RWPE2 (cell line): Measurements from ENCODE around the gene RNPEPL1.
A peak's percentile ranks its signal among the peaks of the same experiment; 100 is the strongest.

Experiments used
- ATAC-seq: fragments of 200-7000 bp; cut with Tn5 transposase; 3 replicates; pipeline ENCODE4 v1.9.1; 2021; ENCODE audit warnings: low read depth
- DNase-seq: peaks from one replicate; pipeline ENCODE4 v3.0.0-alpha.2; 2020; ENCODE audit warnings: low spot score
- H3K27ac ChIP-seq: fragments of 450-650 bp; 2 replicates; pipeline ENCODE4 v1.5.1; 2017; ENCODE audit warnings: mild to moderate bottlenecking; ENCODE audit not compliant: poor library complexity, severe bottlenecking
- H3K27me3 ChIP-seq: fragments of 250-450 bp; sonication (Bioruptor Pico); 2 replicates; pipeline ENCODE4 v1.5.1; 2021; ENCODE audit warnings: mild to moderate bottlenecking, moderate library complexity; ENCODE audit not compliant: insufficient read depth, poor library complexity, severe bottlenecking
- H3K36me3 ChIP-seq: fragments of 250-450 bp; sonication (Bioruptor Pico); 2 replicates; pipeline ENCODE4 v1.5.1; 2020; ENCODE audit warnings: low read depth, mild to moderate bottlenecking, moderate library complexity
- H3K4me1 ChIP-seq: fragments of 250-450 bp; sonication (Bioruptor Pico); 2 replicates; pipeline ENCODE4 v1.5.1; 2021; ENCODE audit warnings: mild to moderate bottlenecking, moderate library complexity; ENCODE audit not compliant: insufficient read depth, poor library complexity, severe bottlenecking
- H3K4me3 ChIP-seq: fragments of 250-450 bp; sonication (Bioruptor Pico); 2 replicates; pipeline ENCODE4 v1.5.1; 2021; ENCODE audit warnings: mild to moderate bottlenecking, moderate library complexity; ENCODE audit not compliant: severe bottlenecking
- H3K9me3 ChIP-seq: fragments of 250-450 bp; sonication (Bioruptor Pico); 2 replicates; pipeline ENCODE4 v1.5.1; 2021; ENCODE audit warnings: mild to moderate bottlenecking, moderate library complexity; ENCODE audit not compliant: severe bottlenecking
- TF ChIP-seq, protein P1 (sequence below): fragments of 450-650 bp; IDR thresholded peaks from one replicate; pipeline ENCODE4 v1.5.1; 2017; ENCODE audit warnings: mild to moderate bottlenecking, moderate library complexity; ENCODE audit not compliant: poor library complexity, severe bottlenecking

The RNPEPL1 gene

DNA sequence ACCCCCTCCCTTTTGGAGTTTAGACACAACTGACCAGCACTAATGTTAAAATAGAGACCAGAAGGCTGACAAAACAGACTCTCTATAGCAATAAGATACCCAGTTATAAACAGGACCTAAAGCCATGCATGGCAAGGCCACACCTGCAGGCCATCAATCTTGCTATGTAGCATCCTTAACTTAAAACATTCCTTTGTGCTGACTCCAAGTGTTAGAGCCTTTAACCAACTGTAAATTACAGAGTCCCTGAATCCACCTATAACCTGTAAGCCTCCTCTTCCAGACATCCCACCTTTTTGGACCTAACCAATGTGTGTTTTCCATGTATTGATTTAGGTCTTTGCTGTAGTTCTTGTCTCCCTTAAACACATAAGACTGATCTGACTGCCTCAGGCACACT is 28.4 kb upstream of the RNPEPL1 start:
- Histone ChIP-seq H3K9me3 (peaks cover 4% of the 10 kb centered on the region), H3K4me3 (no peak overlapping the region), H3K36me3 (0 out of 2 replicates have a peak, but pooled peaks cover 6% of the 10 kb centered on the region), H3K4me1 (no peaks in the 10 kb centered on the region), H3K27ac (no peak overlapping the region), H3K27me3 (no peaks in the 10 kb centered on the region)
- DNase-seq (no peak), ATAC-seq (peak; percentile 36; the same call in 2 of the 3 replicates)
- TF ChIP-seq, protein P1, sequence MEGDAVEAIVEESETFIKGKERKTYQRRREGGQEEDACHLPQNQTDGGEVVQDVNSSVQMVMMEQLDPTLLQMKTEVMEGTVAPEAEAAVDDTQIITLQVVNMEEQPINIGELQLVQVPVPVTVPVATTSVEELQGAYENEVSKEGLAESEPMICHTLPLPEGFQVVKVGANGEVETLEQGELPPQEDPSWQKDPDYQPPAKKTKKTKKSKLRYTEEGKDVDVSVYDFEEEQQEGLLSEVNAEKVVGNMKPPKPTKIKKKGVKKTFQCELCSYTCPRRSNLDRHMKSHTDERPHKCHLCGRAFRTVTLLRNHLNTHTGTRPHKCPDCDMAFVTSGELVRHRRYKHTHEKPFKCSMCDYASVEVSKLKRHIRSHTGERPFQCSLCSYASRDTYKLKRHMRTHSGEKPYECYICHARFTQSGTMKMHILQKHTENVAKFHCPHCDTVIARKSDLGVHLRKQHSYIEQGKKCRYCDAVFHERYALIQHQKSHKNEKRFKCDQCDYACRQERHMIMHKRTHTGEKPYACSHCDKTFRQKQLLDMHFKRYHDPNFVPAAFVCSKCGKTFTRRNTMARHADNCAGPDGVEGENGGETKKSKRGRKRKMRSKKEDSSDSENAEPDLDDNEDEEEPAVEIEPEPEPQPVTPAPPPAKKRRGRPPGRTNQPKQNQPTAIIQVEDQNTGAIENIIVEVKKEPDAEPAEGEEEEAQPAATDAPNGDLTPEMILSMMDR, result no peak

DNA sequence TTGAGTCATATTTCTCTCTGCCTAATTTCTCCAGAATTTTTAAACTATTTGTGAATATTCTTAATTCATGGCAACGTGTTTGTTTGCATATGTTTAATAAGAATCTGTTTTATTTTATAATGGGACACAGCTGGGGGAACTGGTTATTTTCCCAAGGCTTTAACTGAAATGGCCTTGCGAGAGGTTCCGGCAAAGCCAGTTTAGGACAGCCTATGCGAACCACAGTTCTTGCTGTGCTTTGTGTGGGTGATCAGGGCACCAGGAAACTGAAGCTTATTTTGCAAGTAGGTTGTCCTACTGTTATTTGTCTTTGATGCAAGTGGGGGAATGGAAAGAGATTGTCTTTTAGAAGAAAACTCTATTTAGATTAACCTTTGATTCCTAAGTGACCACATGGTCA is 17.0 kb upstream of the RNPEPL1 start:
- ATAC-seq, result no peak
- TF ChIP-seq, protein P1, result no peak

DNA sequence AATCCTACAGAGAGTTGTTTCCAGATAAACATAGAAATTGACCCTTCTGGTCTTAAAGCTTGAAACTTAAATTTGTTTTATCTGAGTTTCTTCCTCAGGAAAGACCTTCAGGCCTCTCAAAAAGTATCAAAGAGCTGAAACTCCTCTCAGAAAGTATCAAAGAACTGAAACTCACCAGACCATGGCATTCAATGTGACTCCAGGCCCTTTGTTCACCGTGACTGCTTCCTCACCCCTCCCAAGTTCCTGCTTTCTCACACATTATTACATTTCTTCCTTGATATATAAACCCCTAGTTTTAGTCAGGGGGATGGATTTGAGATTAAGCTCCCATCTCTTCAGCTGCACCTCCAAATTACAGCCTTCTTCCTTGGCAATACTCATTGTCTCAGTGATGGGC is 16.5 kb upstream of the RNPEPL1 start:
- H3K36me3 ChIP-seq, result peaks cover 4% of the 10 kb centered on the region
- no peaks in the 10 kb centered on the region for H3K9me3 ChIP-seq
- H3K27me3 ChIP-seq, result no peaks in the 10 kb centered on the region
- no peaks in the 10 kb centered on the region for H3K4me1 ChIP-seq
- no peak overlapping the region for H3K27ac ChIP-seq
- H3K4me3 ChIP-seq, result no peak overlapping the region
- no peak for DNase-seq
- TF ChIP-seq, protein P1, result no peak
- ATAC-seq, result no peak

More for the DNA sequence above, 17.0 kb upstream of the RNPEPL1 start:
- H3K27ac ChIP-seq, result no peak overlapping the region
- H3K9me3 ChIP-seq, result no peaks in the 10 kb centered on the region
- H3K27me3 ChIP-seq, result no peaks in the 10 kb centered on the region
- peaks cover 4% of the 10 kb centered on the region for H3K36me3 ChIP-seq
- H3K4me1 ChIP-seq, result no peaks in the 10 kb centered on the region
- H3K4me3 ChIP-seq, result no peak overlapping the region
- DNase-seq, result no peak

DNA sequence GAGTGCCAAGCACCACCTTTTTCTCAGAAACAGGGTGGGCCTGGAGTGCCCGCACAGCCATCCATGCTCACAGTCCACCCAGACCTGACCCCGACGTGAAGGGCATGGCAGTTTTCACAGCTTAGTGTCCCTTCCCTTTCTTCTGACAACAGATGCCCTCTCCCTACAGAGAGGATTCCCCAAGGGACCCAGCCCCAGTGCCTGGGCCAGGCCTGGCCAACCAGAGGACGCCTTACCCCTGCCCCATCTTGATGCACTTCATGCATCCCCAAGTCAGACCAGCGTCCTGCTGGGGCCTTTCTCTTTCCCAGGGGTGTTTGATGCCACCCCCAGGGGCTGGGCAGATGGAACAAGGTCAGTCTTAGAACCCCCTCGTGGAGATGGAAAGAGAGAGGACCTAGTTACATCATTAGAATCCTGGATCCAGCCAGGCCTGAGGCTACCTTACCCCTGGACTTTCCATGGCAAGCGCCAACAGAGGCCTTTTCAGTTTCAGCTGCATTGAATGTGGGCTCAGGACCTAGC is 14.3 kb upstream of the RNPEPL1 start:
- peaks cover 4% of the 10 kb centered on the region for H3K36me3 ChIP-seq
- H3K4me1 ChIP-seq, result peaks cover 2% of the 10 kb centered on the region
- no peak overlapping the region for H3K4me3 ChIP-seq
- H3K27ac ChIP-seq, result no peak overlapping the region
- TF ChIP-seq, protein P1, result no peak
- H3K9me3 ChIP-seq, result no peaks in the 10 kb centered on the region
- H3K27me3 ChIP-seq, result no peaks in the 10 kb centered on the region
- no peak for DNase-seq
- no peak for ATAC-seq

DNA sequence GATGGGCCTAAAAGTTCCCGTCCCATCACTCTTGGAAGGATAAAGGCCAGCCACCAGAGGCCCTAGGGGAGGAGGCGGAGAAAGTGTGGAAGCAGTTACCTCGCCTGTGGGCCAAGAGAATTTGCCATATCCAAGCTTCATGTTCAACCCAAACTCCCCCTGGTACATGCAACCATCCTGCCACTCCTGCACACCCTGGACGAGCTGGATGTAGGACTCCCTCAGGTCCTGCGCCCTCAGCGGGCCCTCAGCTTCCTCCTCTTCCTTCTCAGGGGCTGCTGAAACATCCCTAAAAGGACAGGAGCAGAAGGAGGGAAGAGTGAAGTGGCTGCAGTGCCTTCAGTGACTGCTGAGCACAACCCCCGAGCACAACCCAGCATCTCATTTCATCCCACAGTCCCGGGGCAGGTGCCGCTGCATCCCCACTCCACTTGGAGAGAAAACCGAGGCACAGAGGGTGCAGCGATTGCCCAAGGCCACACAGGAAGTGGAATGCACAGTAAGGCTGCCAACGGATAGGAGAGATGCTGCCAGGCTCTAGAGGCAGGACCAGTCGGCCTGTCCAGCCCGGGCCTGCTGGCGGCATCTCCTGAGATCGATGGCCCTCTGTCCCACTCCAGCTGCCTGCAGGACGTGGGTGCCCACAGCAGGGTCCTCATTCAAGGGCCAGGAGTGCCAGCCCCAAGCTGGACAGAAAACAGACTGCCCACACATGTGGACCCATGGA is 13.4 kb upstream of the RNPEPL1 start:
- peaks cover 6% of the 10 kb centered on the region for H3K4me1 ChIP-seq
- H3K27me3 ChIP-seq, result no peaks in the 10 kb centered on the region
- H3K27ac ChIP-seq, result no peak overlapping the region
- ATAC-seq, result no peak
- no peak overlapping the region for H3K4me3 ChIP-seq
- DNase-seq, result no peak
- TF ChIP-seq, protein P1, result no peak
- no peaks in the 10 kb centered on the region for H3K9me3 ChIP-seq
- H3K36me3 ChIP-seq, result peaks cover 4% of the 10 kb centered on the region
